Activated CD4-positive, alpha-beta T cell treated with anti-CD3 and anti-CD28 coated beads, Interleukin-2, amount 50 U/mL, for 1 hour (primary cell): ENCODE data around the gene CERS6.

Experiments used
- DNase-seq: peaks from one replicate; pipeline ENCODE4 v3.0.0-alpha.2; 2020

The CERS6 gene

DNA sequence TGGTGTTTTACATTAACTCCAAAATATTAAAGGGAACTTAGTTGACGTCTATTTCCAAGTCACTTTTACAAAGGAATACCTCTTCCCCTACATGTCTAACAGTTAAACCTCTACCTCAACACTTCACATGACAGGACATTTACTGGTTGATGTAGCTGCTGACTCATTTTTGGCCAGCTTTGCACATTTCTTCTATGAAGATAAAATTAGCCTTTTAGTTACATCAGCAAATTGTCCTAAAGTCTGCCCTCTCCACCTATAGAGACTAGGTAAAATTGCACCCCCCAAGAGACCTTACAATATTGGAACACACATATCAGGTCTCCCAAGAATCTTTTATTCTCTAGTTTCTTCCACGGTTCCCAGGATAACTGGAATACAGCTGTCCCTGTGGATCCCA lies 10.1 kb upstream of the CERS6 start:
- DNase-seq = no peak

DNA sequence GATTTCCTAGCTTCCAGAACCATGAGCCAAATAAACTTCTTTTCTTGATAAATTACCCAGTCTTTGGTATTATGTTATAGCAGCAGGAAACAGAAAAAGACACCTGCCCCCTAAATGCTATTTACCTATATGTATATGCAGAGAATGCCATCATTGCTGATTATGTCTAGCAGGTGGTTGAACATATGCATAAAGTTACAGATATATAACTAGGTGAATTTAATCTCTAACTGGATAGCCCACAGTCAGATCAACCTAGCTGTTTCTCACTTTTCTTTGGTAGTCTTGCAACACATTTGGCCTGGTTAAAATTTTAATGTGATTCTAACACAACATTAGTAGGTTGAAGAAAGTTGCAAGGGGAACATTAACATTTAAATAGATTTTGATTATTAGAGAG lies 7.1 kb upstream of the CERS6 start:
- no peak for DNase-seq

DNA sequence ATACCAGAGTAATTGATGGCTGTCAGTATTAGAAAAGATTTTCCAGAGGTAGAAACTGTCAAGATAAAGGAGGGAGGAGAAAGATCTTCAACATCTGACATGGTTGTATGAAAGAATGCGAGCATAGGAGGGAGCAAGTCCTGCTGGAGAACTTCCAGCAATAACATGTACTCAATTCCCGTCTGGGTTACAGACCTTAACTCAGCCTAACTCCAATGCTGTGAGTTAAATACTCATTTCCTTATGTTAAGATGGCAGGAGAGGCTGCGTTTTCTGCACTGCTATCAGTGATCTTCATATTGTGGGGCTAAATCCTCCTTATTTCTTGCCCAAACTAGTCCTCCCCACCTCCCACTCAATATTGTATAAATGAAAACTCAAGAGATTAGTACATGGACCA lies 6.7 kb upstream of the CERS6 start:
- no peak for DNase-seq

DNA sequence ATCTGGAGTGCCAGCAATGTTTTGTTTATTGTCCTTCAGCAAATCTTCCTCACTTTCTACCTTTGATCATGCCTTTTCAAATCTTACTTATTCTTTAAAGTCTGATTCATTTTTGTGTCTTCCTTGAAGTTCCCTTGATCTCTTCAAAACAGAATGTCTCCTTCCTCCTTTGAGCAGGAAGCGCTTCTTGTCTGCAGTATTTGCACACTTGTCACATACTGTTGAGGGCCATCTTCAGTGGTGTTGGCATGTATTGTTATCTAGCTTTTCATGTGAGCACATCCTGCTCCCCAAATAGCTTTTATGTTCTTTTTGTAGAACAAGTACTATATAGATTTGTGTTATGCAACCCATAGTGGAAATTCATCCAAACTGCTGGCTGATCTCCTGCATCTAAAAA lies 5.9 kb upstream of the CERS6 start:
- DNase-seq = no peak

DNA sequence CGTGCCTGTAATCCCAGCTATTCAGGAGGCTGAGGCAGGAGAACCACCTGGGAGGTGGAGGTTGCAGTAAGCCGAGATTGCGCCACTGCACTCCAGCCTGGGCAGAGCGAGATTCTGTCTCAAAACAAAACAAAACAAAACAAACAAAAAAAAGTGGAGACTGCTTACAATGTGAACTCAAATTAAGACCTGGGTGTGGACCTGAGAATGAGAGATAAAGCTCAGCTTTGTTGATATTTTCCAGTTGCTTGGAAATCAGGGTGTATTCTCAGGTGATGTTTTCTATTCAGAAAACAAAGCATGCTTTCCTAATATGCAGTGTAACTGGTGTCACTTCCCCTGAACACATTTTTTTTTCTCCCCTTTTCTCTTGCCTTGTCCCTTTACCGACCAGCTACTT lies 5.3 kb upstream of the CERS6 start:
- DNase-seq = no peak

DNA sequence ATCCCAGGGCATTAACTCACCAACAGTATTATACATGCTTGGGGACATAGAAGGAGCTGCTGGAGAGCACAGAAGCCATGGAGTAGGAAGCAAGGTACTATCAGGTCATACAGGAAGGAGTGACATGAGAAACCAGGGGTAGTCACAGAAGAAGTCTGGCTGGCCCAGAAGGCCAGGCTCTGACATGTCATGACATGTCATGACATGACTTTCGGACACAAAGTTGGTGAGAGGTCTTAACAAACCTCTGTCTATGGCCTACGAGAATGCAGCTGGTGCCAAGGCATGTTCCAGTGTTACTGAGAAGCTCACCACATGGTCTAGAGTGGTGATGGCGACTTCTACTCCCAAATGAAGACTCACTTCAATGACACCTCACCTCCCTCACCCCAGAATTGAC lies 3.3 kb upstream of the CERS6 start:
- no peak for DNase-seq

DNA sequence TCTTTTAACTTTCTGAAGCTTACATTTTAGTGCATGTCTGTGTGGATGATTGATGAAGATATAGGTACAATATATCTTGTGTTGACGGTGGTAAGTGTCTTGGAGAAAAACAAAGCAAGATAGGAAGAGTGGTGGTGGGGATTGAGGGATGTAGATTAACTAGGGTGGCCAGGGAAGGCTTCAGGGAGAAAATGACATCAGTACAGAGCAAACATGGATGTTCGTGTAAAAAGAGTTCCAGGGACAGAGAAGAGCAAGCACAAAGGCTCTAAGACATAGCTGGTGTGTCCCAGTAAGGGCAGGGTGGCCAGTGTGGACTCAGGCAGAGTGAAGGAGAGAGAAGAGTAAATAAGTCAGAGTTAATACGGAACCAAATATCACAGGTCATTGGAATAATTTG lies 2.7 kb upstream of the CERS6 start:
- DNase-seq = no peak

DNA sequence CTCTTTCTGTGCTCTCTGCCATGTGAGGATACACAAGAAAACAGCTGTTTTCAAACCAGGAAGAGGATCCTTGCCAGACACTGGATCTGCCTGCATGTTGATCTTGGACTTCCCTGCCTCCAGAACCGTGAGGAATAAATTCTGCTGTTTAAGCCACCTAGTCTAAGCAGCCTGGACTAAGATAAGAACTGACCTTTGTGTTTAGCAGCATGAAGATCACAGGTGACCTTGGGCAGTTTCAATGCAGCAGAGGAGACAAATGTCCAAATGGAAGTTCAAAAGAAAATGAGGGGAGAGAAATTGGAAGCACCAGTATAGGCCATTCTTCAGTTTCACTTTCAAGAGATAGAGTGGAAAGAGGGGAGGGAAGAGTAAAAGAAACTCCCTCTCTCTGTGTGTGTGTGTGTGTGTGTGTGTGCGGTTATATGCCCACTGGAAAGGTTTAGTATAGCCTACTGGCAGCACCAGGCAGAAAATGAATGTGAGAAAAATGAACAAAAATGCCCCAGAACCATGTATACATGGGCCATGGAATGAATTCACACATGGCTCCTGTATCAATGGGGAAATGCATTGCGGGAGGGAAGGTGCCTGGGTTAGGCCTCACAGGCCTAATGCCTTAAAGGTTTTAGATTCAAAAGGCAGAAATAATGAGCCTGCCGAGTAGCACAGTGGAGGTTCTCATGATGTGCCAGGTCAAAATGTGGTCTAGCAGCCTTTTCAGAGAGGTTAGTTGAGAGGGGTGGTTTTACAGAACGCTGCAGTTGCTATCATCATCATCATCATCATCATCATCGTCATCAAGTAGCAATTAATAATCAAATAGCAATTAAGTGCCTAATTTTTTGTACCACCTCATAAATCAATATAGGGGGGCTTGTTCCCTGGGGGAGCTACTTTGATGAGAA lies 1.1 kb upstream of the CERS6 start:
- DNase-seq = no peak

DNA sequence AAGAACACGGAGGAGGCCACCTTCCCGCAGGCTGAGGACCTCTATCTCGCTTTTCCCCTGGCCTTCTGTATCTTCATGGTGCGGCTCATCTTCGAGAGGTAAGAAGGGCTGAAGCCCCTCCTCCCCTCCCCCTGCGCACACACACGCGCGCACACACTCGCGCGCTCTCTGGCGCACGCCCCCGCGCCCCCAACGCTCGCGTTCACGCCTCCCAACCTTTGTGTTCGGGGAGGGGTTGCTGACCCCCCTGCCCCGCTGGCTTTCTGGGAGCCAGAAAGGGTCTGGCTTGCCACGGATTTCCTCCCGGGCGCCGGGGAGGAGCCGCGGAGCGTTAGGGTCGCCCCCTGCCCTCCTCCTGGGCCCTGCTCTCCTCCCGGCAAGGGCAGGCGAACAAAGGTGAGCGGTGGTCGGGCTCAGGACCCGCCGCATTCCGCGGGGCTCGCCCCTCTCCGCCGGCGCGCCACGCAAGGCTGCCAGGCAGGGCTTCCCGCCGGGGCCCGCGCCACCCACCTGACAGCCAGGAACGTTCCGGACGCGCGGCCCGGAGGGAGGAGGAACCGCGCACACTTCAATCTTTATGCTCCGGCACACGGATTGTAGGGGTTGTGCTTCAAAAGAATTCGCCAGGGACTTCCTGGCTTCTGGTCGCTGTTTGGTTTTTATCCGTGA lies 583 bp downstream of the CERS6 start:
- DNase-seq = peak; percentile 20

DNA sequence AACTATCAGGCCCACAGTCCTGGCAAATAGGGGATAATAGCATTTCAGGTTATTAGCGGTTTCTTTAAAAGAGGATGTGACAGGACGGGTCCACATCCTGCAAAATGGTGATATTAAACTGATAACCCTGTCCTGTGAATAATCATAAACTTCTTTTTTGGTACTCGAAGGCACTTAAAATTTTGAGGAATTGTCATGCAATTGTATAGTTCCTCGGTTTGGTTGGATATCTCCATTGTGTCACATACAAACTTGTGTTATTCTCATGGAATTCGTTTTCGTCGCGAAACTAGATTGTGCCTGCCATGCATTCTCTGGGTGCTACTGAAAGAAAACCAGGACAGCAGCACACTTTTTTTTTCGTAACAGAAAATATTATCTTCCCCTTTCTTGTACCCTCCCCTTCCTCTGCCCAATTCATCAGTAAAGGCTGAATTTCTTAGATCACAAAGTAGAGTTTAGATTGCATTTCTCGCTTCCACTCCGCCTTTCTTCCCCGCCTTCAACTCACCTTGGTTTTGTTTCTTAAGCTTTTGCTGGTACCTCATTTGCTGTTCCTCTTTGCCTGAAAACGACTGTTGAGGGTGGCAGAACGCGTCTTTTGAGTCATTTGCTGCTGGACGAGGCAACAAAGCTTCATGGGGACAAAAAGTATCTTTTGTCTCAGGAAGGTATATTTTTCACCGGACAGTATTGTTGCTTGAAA lies 1.3 kb downstream of the CERS6 start:
- DNase-seq = no peak

DNA sequence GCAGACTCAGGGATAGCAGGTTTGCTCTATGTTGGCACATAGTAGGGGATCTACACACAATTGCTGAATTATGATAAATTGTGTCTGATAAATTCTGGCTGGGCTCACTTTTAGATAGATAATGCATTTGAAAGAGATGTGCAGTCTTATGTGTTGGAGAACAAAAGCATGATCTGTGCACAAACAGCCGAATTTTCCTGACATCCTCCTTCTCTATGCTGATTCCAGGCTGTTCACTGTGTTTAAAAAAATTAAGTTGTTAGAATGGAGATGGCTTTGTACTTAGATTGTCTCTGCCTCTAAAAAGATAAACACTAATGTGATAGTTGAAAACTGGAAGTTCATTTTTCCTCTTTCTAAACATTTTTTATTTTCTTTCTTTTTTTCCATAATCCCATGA lies 2.1 kb downstream of the CERS6 start:
- no peak for DNase-seq

DNA sequence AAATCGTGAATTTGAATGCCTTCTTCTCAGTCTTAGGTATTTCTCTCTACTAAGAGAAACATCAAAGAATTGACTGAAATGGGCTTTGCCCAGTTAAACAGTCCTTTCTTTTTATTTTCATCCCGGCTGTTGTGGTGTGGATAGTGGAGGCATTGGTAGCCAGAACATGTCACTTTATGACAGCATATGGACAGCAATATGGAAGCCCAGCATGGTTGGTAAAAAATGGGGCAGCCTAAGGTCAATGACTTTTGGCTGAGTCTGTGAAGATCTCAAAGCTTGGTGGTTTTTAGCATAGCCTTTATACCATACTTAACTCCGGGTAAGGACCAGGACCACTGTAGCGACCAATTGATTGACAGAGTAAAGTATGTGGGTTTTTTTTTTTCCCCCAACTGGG lies 3.2 kb downstream of the CERS6 start:
- DNase-seq = no peak

DNA sequence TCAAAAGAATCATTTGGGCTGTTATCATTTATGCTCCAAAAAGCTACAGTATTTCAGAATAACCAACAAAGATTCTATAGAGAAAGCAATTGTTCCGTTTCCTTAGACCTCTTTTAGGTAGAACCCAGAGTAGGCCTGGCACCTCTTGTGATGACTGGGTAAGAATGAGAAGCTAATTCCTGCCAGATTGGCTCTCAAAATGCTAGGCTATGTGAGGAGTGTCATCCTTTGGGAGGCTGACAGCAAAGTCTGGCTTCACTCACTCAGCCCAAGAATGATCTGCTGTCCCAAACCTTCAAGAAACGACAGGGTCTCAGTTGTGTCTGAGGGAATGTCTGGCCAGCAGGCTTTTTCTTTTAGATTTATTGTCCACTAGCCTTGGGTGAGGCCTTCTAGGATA lies 4.5 kb downstream of the CERS6 start:
- no peak for DNase-seq

DNA sequence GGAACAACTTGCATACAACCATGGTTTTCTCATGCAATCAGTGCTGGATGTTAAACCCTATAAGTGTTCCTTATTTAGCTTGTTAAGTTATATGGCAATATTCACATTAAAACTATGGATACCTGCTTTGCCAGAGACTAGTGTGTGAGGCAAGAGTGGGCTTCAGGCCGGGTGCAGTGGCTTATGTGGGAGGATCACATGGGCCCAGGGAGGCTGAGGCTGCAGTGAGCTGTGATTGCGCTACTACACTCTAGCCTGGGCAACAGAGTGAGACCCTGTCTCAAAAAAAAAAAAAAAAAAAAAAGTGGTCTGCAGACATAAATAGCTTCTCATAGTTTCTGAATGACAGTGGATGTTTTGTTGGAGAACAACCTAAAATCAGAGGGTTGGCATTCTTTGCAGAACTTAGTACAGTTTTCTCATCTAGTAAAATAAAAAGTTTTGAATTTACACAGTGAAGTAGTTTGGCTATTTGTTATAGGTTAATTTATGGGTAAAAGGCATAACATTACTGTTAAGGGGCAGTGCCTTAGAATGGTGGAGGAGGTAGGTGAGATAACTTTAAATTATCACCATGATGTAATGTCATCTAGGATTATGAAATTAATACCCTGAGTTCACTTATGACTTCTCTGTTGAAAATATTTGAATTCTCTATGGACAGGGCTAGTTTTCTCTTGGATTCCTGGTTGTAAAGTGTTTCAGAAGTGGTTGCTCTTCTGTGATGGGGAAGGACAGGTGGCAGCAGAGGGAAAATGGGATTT lies 5.3 kb downstream of the CERS6 start:
- DNase-seq = no peak

DNA sequence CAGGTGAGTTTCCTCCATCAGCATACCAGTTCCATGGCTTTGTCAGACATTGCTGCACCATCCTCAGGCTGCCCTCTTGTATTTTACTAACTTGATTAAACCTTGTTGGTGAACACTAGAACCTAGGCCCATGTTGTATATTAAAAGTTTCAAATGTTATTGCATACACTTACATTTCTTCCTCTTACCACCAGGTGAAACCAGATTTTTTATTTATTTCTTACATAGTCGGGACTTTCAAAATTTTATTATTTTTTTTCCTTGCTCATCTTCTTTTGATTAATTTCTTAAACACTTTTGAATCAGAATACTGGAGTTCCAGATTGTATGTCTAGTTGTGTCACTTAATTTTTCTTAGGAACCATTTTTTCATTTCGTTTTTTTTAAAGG lies 5.9 kb downstream of the CERS6 start:
- DNase-seq = no peak

DNA sequence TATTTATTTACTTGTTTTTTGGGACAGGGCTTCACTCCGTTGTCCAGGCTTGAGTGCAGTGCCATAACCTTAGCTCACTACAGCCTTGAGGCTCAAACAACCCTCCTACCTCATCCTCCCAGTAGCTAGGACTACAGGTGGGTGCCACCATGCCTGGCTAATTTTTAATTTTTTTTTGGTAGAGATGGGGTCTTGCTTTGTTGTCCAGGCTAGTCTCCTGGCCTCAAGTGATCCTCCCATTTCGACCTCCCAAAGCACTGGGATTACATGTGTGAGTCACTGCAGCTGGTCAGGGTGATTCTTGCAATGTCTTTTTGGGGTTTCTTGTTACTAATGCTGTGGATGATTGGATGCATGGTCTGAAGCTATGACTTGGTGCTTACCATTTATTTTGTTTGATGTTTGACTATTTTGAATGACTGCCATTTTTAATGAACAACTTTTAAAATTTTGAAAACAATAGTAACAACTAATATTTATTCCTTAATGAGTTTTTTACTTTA lies 6.5 kb downstream of the CERS6 start:
- DNase-seq = no peak

DNA sequence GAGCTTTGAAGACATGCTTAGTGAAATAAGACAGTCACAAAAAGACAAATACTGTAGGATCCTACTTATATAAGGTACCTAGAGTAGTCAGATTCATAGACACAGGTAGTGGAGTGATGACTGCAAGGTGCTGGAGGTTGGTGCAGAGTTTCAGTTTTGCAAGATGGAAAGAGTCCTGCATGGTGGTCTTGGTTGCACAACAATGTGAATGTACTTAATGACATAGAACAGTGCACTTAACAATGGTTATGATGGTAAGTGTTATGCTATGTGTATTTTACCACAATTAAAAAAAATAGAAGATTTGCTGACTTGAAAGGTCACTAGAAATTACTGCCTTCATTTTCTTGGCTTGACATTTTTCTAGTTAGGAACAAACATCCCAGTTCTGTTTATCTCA lies 9.5 kb downstream of the CERS6 start:
- no peak for DNase-seq

DNA sequence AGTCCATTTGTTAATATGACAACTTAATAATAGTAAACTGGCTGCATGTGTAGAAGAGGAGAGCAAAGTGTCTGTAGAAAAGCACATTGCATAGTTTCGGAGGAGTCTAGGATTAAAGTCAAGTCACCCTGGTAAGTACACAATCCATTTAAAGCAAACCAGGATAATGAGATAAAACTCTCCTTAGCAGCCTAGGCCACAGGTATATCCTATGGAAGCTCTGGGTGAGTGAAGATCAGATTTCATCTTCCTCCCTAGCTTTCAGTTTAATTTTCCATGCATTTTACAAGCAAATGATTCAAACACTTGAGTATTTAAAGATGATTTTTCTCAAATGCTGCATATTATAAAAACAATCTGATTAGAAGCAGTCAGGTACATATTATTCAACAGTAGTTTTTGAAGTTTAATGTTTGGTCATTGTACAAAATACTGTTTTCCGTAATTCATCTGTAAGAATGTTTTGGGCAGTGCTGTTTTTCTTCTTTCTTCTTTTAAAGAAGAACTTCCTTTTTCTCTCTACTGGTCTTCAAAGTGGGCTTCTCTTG lies 10.2 kb downstream of the CERS6 start:
- no peak for DNase-seq

DNA sequence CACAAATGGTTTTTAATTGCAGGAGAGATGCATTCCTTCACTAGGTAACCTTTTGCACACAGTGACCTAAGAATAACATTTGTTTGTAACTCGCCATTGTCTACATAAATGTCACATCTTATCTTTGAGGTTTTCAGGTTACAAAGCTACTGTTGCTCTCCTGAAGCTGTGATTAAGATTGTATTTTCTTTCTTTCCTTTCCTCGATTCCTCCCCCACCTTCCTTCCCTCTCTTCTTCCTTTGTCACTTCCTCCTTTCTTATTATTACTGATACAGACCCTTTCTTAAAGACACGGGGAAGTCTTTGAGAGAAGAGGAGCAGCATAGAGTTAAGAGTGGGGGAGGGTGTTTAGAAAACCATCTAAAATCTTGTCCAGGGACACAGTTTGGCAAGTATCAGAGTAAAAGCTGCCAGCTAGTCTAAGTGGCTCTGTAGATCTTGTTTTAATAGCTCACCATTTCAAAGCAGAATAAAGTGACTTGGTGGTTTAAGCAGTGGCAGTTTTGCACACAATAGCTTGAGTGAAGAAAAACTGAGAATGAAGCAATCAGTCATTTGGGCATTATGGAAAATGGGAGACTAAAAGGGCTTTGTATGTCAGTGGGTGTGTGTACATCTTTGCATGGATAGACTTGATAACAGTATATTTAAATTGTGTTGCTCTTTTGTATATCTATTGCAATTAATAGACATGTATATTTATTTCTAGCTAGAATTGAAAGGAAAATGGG lies 10.9 kb downstream of the CERS6 start:
- DNase-seq = no peak

DNA sequence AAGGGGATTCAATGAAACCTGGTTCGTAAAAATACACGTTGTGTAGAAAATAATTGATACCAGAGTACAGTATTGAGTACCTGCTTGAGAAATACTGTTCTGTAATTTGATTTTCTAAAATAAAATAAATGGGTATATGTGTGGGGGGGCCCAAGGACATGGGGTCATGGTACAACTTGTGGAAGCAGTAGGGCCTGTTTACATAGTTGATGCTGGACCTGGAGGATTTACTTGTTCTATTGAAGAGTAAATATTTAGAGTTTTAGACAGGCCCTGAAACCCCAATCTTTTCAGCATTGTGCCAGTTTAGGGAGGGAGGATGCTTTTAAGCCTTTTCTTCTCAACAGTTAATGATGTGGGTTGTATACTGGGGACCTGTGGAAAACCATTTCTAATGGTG lies 11.7 kb downstream of the CERS6 start:
- DNase-seq = no peak

DNA sequence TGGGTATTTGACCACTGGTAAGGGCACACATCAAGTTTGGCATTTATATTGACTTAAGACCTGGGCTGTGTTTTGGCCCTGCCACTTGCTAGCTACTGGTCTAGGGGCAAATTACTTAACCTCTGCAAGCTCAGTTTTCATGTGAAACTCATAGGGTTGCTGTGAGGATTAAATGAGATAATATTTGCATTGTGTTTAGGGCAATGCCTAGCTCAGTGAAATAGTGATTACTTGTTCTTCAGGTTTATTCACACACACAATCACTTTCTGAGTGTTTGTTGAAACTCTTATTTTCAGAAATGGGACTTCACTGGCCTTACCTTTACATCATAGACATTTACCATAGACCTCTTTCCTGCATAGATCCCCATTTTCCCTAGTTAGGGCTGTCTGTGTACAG lies 12.3 kb downstream of the CERS6 start:
- no peak for DNase-seq
